Neural progenitor cell (in vitro differentiated cells): Measurements from ENCODE around the gene MAD1L1. TPM values are rescaled to one million over a fixed set of nuclear protein-coding genes. Genes with fewer than 3 reads are reported as not detected.

Experiments
- DNase-seq: peaks from one replicate; pipeline ENCODE4 v3.0.0-alpha.2; 2016; ENCODE audit warnings: low spot score
- H2AFZ ChIP-seq: fragments of 200-600 bp; sonication (generic); replicated peaks from 2 replicates; pipeline ENCODE4 v1.6.1; 2016; ENCODE audit warnings: antibody characterized with exemption
- H3F3A ChIP-seq: fragments of 200-600 bp; sonication (generic); 2 replicates; pipeline ENCODE4 v1.6.1; 2016; ENCODE audit warnings: antibody characterized with exemption, low read depth
- H3K27ac ChIP-seq: fragments of 200-600 bp; sonication (generic); 2 replicates; pipeline ENCODE4 v1.5.1; 2016; ENCODE audit warnings: mild to moderate bottlenecking
- H3K27me3 ChIP-seq: fragments of 200-600 bp; sonication (generic); 2 replicates; pipeline ENCODE4 v1.6.1; 2016; ENCODE audit warnings: mild to moderate bottlenecking, moderate library complexity
- H3K36me3 ChIP-seq: fragments of 200-600 bp; sonication (generic); 2 replicates; pipeline ENCODE4 v1.5.1; 2016
- H3K4me1 ChIP-seq: fragments of 200-600 bp; sonication (generic); 2 replicates; pipeline ENCODE4 v1.6.1; 2016; ENCODE audit warnings: mixed run types
- H3K4me2 ChIP-seq: fragments of 200-600 bp; sonication (generic); 2 replicates; pipeline ENCODE4 v1.6.1; 2016
- H3K4me3 ChIP-seq: fragments of 200-600 bp; sonication (generic); 2 replicates; pipeline ENCODE4 v1.5.1; 2016
- H3K79me2 ChIP-seq: fragments of 200-600 bp; sonication (generic); 2 replicates; pipeline ENCODE4 v1.6.1; 2016; ENCODE audit warnings: low read depth
- H3K9ac ChIP-seq: fragments of 200-600 bp; sonication (generic); 2 replicates; pipeline ENCODE4 v1.6.1; 2016
- H3K9me3 ChIP-seq: fragments of 200-600 bp; sonication (generic); 2 replicates; pipeline ENCODE4 v1.5.1; 2016; ENCODE audit warnings: low read depth
- H4K20me1 ChIP-seq: fragments of 200-600 bp; sonication (generic); 2 replicates; pipeline ENCODE4 v1.6.1; 2016; ENCODE audit warnings: low read depth
- H3K27ac Mint-ChIP-seq: 3 replicates; pipeline ENCODE4 v1.8.0; 2021; ENCODE audit warnings: mixed read lengths
- H3K27me3 Mint-ChIP-seq: 2 replicates; pipeline ENCODE4 v1.8.0; 2022; ENCODE audit warnings: low read depth, mild to moderate bottlenecking, inconsistent platforms, moderate library complexity, mixed read lengths; ENCODE audit not compliant: insufficient read depth
- H3K36me3 Mint-ChIP-seq: 3 replicates; pipeline ENCODE4 v1.8.0; 2021; ENCODE audit warnings: mixed read lengths
- H3K4me1 Mint-ChIP-seq: 3 replicates; pipeline ENCODE4 v1.8.0; 2021; ENCODE audit warnings: mixed read lengths
- H3K4me3 Mint-ChIP-seq: 3 replicates; pipeline ENCODE4 v1.8.0; 2021; ENCODE audit warnings: mild to moderate bottlenecking, moderate library complexity, mixed read lengths
- H3K9me3 Mint-ChIP-seq: 3 replicates; pipeline ENCODE4 v1.8.0; 2020; ENCODE audit warnings: mixed read lengths
- CTCF ChIP-seq: fragments of 200-600 bp; sonication (generic); IDR thresholded peaks from 2 replicates; pipeline ENCODE4 v1.5.1; 2017; ENCODE audit warnings: antibody characterized with exemption, mild to moderate bottlenecking
- EZH2 ChIP-seq: fragments of 200-600 bp; sonication (generic); IDR thresholded peaks from 2 replicates; pipeline ENCODE4 v1.6.1; 2017; ENCODE audit warnings: antibody characterized with exemption, mild to moderate bottlenecking, moderate library complexity
- EZH2phosphoT487 ChIP-seq: fragments of 200-600 bp; sonication (generic); IDR thresholded peaks from 2 replicates; pipeline ENCODE4 v1.6.1; 2017; ENCODE audit warnings: antibody characterized with exemption
- total RNA-seq: library from RNA; depleted of rRNA; stranded (reverse); fragments of >200 nt; gene quantifications from 2 replicates; pipeline ENCODE4 v1.2.3, GENCODE V29; 2015; ENCODE audit warnings: low replicate concordance

MAD1L1 gene
- total RNA-seq, 1 donor from 2014 or later = 23.7 TPM

- Mint-ChIP-seq H3K9me3 (peaks cover 44% of the 10 kb centered on the region), H3K27me3 (peaks cover 2% of the 10 kb centered on the region)
Measured at GRCh38 chr7:2025188-2025587, 207.6 kb downstream of the MAD1L1 start.

DNA sequence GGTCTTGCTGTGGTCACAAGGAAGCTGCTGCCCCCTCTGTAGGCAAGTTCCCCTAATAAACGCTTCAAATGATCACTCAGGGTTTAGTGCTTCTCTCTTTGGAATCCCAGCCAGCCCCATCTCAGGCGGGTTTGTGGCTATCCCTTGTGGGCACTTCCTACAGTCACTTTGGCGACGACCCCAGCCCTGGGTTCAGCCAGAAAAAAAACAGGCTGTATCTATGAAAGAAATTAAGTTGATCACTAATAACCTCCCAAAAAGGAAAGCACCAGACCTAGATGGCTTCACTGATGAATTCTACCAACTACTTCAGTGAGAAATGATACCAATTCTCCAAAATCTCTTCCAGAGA is 208.2 kb downstream of the MAD1L1 start:
- peaks cover 9% of the 10 kb centered on the region for H3F3A ChIP-seq
- peaks cover 4% of the 10 kb centered on the region for H3K4me1 ChIP-seq
- peaks cover 20% of the 10 kb centered on the region for H3K4me1 Mint-ChIP-seq
- H3K9ac ChIP-seq = no peak overlapping the region
- H3K4me3 ChIP-seq = no peak overlapping the region
- TF ChIP-seq CTCF (no peak), EZH2phosphoT487 (no peak), EZH2 (no peak)
- H3K79me2 ChIP-seq = peaks cover 14% of the 10 kb centered on the region
- peaks cover 25% of the 10 kb centered on the region for H3K36me3 Mint-ChIP-seq
- H3K27me3 Mint-ChIP-seq = peaks cover 2% of the 10 kb centered on the region
- H2AFZ ChIP-seq = no peak overlapping the region
- peaks cover 44% of the 10 kb centered on the region for H3K9me3 Mint-ChIP-seq
- no peak for DNase-seq
- H3K4me2 ChIP-seq = no peak overlapping the region
- H4K20me1 ChIP-seq = peaks cover 7% of the 10 kb centered on the region
- H3K27ac ChIP-seq = no peak overlapping the region
- H3K27ac Mint-ChIP-seq = no peak overlapping the region
- H3K4me3 Mint-ChIP-seq = no peak overlapping the region
- peaks cover 15% of the 10 kb centered on the region for H3K9me3 ChIP-seq
- peaks cover 11% of the 10 kb centered on the region for H3K36me3 ChIP-seq
- H3K27me3 ChIP-seq = no peaks in the 10 kb centered on the region

More at GRCh38 chr7:2025188-2025587, 207.6 kb downstream of the MAD1L1 start:
- Histone ChIP-seq H3K4me1 (peaks cover 4% of the 10 kb centered on the region), H3K79me2 (peaks cover 14% of the 10 kb centered on the region), H3F3A (peaks cover 9% of the 10 kb centered on the region), H2AFZ (no peak overlapping the region), H3K9ac (no peak overlapping the region), H4K20me1 (peaks cover 7% of the 10 kb centered on the region), H3K36me3 (peaks cover 11% of the 10 kb centered on the region), H3K4me2 (no peak overlapping the region), H3K4me3 (no peak overlapping the region), H3K27ac (no peak overlapping the region), H3K9me3 (peaks cover 15% of the 10 kb centered on the region), H3K27me3 (no peaks in the 10 kb centered on the region)
- TF ChIP-seq CTCF (no peak), EZH2 (no peak), EZH2phosphoT487 (no peak)
- Mint-ChIP-seq H3K4me1 (peaks cover 14% of the 10 kb centered on the region), H3K36me3 (peaks cover 27% of the 10 kb centered on the region), H3K27ac (no peak overlapping the region), H3K4me3 (no peak overlapping the region)
- no peak for DNase-seq

DNA sequence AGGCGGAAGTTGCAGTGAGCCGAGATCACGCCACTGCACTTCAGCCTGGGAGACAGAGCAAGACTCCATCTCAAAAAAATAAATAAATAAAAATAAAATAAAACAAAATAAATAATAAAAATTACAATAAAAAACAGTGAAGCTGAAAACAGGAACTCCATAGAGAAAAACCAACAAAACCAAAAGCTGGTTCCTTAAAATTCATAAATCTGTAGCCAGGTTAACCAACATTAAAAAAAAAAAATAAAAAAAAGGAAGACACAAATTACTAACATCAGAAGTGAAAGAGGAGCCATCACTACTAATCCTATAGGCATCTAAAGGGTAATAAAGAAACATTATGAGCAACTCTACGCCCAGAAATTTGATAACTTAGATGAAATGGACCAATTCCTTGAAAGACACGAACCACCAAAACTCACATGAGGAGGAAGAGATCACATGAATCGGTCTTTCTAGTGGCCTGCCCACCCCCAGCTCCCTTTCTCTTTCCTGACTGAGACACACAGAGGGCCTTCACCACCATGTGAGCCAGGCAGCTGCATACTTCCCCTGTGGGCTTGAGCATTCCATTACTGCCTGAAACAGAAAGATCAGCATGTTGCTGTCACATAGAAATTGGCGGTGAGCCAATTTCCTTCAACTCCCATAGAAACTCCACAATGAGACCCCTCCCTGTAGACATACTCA is 208.7 kb downstream of the MAD1L1 start:
- Mint-ChIP-seq H3K4me3 (no peak overlapping the region), H3K4me1 (peaks cover 22% of the 10 kb centered on the region), H3K36me3 (peaks cover 21% of the 10 kb centered on the region), H3K27me3 (peaks cover 2% of the 10 kb centered on the region), H3K9me3 (peaks cover 40% of the 10 kb centered on the region), H3K27ac (no peak overlapping the region)
- peaks cover 4% of the 10 kb centered on the region for H3K4me1 ChIP-seq
- no peaks in the 10 kb centered on the region for H3K27me3 ChIP-seq
- peaks cover 14% of the 10 kb centered on the region for H3K79me2 ChIP-seq
- peaks cover 7% of the 10 kb centered on the region for H4K20me1 ChIP-seq
- TF ChIP-seq EZH2 (no peak), CTCF (no peak), EZH2phosphoT487 (no peak)
- H3K9ac ChIP-seq = no peak overlapping the region
- H3K4me2 ChIP-seq = no peak overlapping the region
- H3K4me3 ChIP-seq = no peak overlapping the region
- DNase-seq = no peak
- no peak overlapping the region for H2AFZ ChIP-seq
- peaks cover 9% of the 10 kb centered on the region for H3F3A ChIP-seq
- peaks cover 11% of the 10 kb centered on the region for H3K36me3 ChIP-seq
- no peak overlapping the region for H3K27ac ChIP-seq
- H3K9me3 ChIP-seq = peaks cover 15% of the 10 kb centered on the region
